GM18861 (cell line): ENCODE results near the gene MKNK2.
A peak's percentile ranks its signal among the peaks of the same experiment; 100 is the strongest.
"Not testable (repeated sequence)": the region's sequence is repeated elsewhere in the genome, so short reads cannot be mapped to it uniquely, and the experiment has no call there.

Experiments
- ATAC-seq: cut with Tn5 transposase; IDR thresholded peaks from one replicate; pipeline ENCODE4 v1.9.1; 2021; ENCODE audit not compliant: unreplicated experiment

The MKNK2 gene

GRCh38 chr19:2044709-2045500 is 6.1 kb downstream of the MKNK2 start:
- ATAC-seq: no peak

- ATAC-seq: no peak
Observed at GRCh38 chr19:2043961-2044708, 6.9 kb downstream of the MKNK2 start.

- no peak for ATAC-seq
Observed at GRCh38 chr19:2043251-2043641, 7.8 kb downstream of the MKNK2 start.

GRCh38 chr19:2042485-2043250 is 8.4 kb downstream of the MKNK2 start:
- ATAC-seq: no peak

- peak; percentile 39 for ATAC-seq
Observed at GRCh38 chr19:2041683-2042484, 9.2 kb downstream of the MKNK2 start.

- no peak for ATAC-seq
Observed at GRCh38 chr19:2041433-2041682, 9.7 kb downstream of the MKNK2 start.

- ATAC-seq: no peak
Observed at GRCh38 chr19:2040647-2041432, 10.2 kb downstream of the MKNK2 start.

- ATAC-seq: no peak
Observed at GRCh38 chr19:2039959-2040646, 10.9 kb downstream of the MKNK2 start.

- no peak for ATAC-seq
Observed at GRCh38 chr19:2039089-2039958, 11.7 kb downstream of the MKNK2 start.

- no peak for ATAC-seq
Observed at GRCh38 chr19:2038284-2039088, 12.6 kb downstream of the MKNK2 start.

GRCh38 chr19:2037651-2038255 is 13.3 kb downstream of the MKNK2 start:
- no peak for ATAC-seq

- no peak for ATAC-seq
Observed at GRCh38 chr19:2036424-2036823, 14.6 kb downstream of the MKNK2 start.

GRCh38 chr19:2035590-2035991 is 15.5 kb downstream of the MKNK2 start:
- no peak for ATAC-seq

GRCh38 chr19:2034729-2035589 is 16.1 kb downstream of the MKNK2 start:
- ATAC-seq: no peak

- not testable (repeated sequence) for ATAC-seq
Observed at GRCh38 chr19:2034253-2034652, 16.8 kb downstream of the MKNK2 start.

- no peak for ATAC-seq
Observed at GRCh38 chr19:2033825-2034159, 17.3 kb downstream of the MKNK2 start.
